GM21526 (cell line): ENCODE measurements around the gene PAQR5.
A peak's percentile ranks its signal among the peaks of the same experiment; 100 is the strongest.

ENCODE experiments used
- ATAC-seq: cut with Tn5 transposase; IDR thresholded peaks from one replicate; pipeline ENCODE4 v1.9.1; 2021; ENCODE audit warnings: moderate library complexity; ENCODE audit not compliant: unreplicated experiment, low FRiP score

The PAQR5 gene

GRCh38 chr15:69388260-69388705, 89.6 kb downstream of the PAQR5 start:
- no peak for ATAC-seq

GRCh38 chr15:69389426-69389825, 90.7 kb downstream of the PAQR5 start:
- ATAC-seq = no peak

- no peak for ATAC-seq
Observed at GRCh38 chr15:69390575-69390974, 91.9 kb downstream of the PAQR5 start.

GRCh38 chr15:69391046-69391757, 92.5 kb downstream of the PAQR5 start:
- ATAC-seq = no peak

- ATAC-seq = no peak
Observed at GRCh38 chr15:69392352-69392751, 93.6 kb downstream of the PAQR5 start.

GRCh38 chr15:69393831-69394491, 95.2 kb downstream of the PAQR5 start:
- no peak for ATAC-seq

GRCh38 chr15:69394556-69395282, 96.0 kb downstream of the PAQR5 start:
- ATAC-seq = peak; percentile 69

GRCh38 chr15:69395460-69395859, 96.7 kb downstream of the PAQR5 start:
- ATAC-seq = no peak

- ATAC-seq = no peak
Observed at GRCh38 chr15:69395991-69396390, 97.3 kb downstream of the PAQR5 start.

- no peak for ATAC-seq
Observed at GRCh38 chr15:69398491-69398891, 99.8 kb downstream of the PAQR5 start.

- ATAC-seq = no peak
Observed at GRCh38 chr15:69400850-69401249, 102.1 kb downstream of the PAQR5 start.

- ATAC-seq = no peak
Observed at GRCh38 chr15:69402816-69403215, 104.1 kb downstream of the PAQR5 start.

- ATAC-seq = no peak
Observed at GRCh38 chr15:69403594-69403993, 104.9 kb downstream of the PAQR5 start.

GRCh38 chr15:69405110-69405509, 106.4 kb downstream of the PAQR5 start:
- ATAC-seq = no peak

- no peak for ATAC-seq
Observed at GRCh38 chr15:69407719-69408400, 109.1 kb downstream of the PAQR5 start.

GRCh38 chr15:69408841-69409240, 110.1 kb downstream of the PAQR5 start:
- no peak for ATAC-seq

GRCh38 chr15:69410248-69410874, 111.6 kb downstream of the PAQR5 start:
- ATAC-seq = no peak

- no peak for ATAC-seq
Observed at GRCh38 chr15:69412274-69412673, 113.6 kb downstream of the PAQR5 start.

GRCh38 chr15:69412701-69413100, 114.0 kb downstream of the PAQR5 start:
- ATAC-seq = no peak
